Skeletal muscle satellite cell (primary cell): ENCODE data around the gene STX10.

ENCODE experiments used
- H3K27me3 ChIP-seq: 2 replicates; pipeline ENCODE4 v1.7.0; 2013; ENCODE audit warnings: low read length; ENCODE audit not compliant: control insufficient read depth, insufficient read depth
- H3K36me3 ChIP-seq: 2 replicates; pipeline ENCODE4 v1.7.0; 2013; ENCODE audit warnings: mild to moderate bottlenecking, control low read depth, low read length; ENCODE audit not compliant: insufficient read depth
- H3K4me1 ChIP-seq: 2 replicates; pipeline ENCODE4 v1.7.0; 2013; ENCODE audit warnings: low read length; ENCODE audit not compliant: control insufficient read depth, insufficient read depth
- H3K4me2 ChIP-seq: 2 replicates; pipeline ENCODE4 v1.7.0; 2013; ENCODE audit warnings: mild to moderate bottlenecking, low read length
- H3K4me3 ChIP-seq: 2 replicates; pipeline ENCODE4 v1.7.0; 2013; ENCODE audit warnings: low read length
- H3K9ac ChIP-seq: 2 replicates; pipeline ENCODE4 v1.7.0; 2013; ENCODE audit warnings: mild to moderate bottlenecking, low read depth, low read length, moderate library complexity
- H3K9me3 ChIP-seq: replicated peaks from 2 replicates; pipeline ENCODE4 v1.7.0; 2013; ENCODE audit warnings: mild to moderate bottlenecking, control low read depth, low read length

STX10 gene

GRCh38 chr19:13122275-13122878 is 27.8 kb downstream of the STX10 start:
- no peak overlapping the region for H3K4me3 ChIP-seq
- H3K4me2 ChIP-seq: peak overlapping the region; percentile 14
- no peaks in the 10 kb centered on the region for H3K27me3 ChIP-seq
- H3K4me1 ChIP-seq: peaks cover 37% of the 10 kb centered on the region
- peaks cover 19% of the 10 kb centered on the region for H3K36me3 ChIP-seq
- no peaks in the 10 kb centered on the region for H3K9me3 ChIP-seq
- no peak overlapping the region for H3K9ac ChIP-seq

DNA sequence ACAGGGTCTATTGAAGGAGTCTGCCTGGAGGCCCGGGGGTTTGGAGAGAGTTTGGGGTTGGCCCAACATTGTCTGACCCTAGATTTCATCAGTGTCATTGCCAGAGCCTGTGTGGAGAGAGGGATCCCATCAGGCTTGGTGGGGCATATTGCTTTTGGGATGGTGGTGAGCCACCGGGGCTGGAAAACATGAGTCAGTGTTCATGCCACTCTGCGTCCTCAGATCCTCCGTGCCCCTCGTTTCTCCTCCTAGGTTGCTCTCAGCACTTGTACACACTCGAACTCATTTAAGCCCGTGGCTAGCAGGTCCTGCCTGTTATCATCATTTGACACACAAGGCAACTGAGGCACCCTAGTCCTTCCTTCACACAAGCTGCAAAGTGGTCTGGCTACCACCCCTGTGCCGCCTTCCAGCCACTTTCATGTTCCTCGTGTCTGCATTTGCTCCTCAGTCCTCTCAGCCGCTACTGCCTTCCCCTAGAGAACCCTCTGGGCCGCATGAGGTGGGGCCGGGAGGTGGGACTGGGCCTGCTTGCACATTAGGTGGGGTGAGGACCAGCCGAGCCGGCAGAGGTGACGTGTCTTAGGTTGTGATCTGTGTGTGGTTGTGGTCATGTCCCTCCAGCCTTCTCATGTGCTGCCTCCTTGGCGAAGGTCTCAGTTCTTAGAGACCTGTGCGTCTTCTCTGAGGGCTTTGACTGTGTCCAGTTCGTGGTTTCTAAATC is 28.5 kb downstream of the STX10 start:
- H3K27me3 ChIP-seq: no peaks in the 10 kb centered on the region
- no peaks in the 10 kb centered on the region for H3K9me3 ChIP-seq
- peak overlapping the region; percentile 33 for H3K4me3 ChIP-seq
- H3K9ac ChIP-seq: peak overlapping the region; percentile 49
- peaks cover 18% of the 10 kb centered on the region for H3K36me3 ChIP-seq
- peak overlapping the region; percentile 95 for H3K4me2 ChIP-seq
- H3K4me1 ChIP-seq: peaks cover 42% of the 10 kb centered on the region

DNA sequence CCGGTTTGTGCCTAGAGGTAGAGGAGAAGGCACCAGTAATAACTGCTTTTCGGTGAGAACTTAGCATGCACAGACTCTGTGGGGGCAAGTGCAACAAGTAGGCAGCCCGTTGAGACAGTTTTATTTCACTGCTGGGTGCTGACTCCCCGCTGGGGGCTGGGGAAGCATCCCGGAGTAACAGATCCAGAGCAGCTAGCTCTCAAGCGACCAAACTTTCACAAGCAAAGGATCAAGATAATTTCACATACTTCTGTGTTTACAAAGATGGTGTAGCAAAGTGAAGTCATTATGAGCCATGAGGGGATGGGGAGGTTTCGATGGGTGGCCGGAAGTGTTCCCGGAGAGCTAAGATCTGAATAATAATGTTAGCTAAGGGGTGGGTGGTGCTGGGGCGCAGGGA is 29.4 kb downstream of the STX10 start:
- Histone ChIP-seq H3K36me3 (peaks cover 12% of the 10 kb centered on the region), H3K9ac (peak overlapping the region; percentile 93), H3K4me3 (peak overlapping the region; percentile 91), H3K27me3 (no peaks in the 10 kb centered on the region), H3K9me3 (no peaks in the 10 kb centered on the region), H3K4me1 (peaks cover 43% of the 10 kb centered on the region), H3K4me2 (peak overlapping the region; percentile 95)

GRCh38 chr19:13120031-13120430 is 30.1 kb downstream of the STX10 start:
- Histone ChIP-seq H3K36me3 (peaks cover 14% of the 10 kb centered on the region), H3K27me3 (no peaks in the 10 kb centered on the region), H3K4me1 (peaks cover 51% of the 10 kb centered on the region), H3K4me2 (peak overlapping the region; percentile 95), H3K4me3 (peak overlapping the region; percentile 91), H3K9ac (peak overlapping the region; percentile 93), H3K9me3 (no peaks in the 10 kb centered on the region)

DNA sequence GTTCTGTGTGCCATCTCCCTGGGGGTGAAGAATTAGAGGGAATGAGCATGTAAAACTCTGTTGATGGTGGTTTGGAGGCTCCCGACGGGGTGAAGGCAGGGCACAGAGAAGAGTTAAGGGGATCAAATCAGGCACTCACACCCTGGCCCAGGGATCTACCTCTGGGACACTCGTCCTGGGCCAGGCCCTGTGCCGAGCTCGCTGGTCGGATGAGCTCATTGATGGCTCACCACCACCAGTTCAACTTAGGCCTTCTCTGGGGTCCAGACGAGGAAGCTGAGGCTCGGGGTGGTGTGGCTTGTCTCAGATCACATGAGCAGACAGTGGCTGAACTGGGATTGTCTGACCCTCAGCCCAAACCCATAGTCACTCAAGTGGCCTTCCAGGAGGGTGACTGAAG is 30.5 kb downstream of the STX10 start:
- Histone ChIP-seq H3K4me1 (peaks cover 52% of the 10 kb centered on the region), H3K4me2 (peak overlapping the region; percentile 95), H3K27me3 (no peaks in the 10 kb centered on the region), H3K9me3 (no peaks in the 10 kb centered on the region), H3K36me3 (peaks cover 18% of the 10 kb centered on the region), H3K4me3 (peak overlapping the region; percentile 91), H3K9ac (peak overlapping the region; percentile 93)

GRCh38 chr19:13118424-13119193 is 31.6 kb downstream of the STX10 start:
- H3K4me1 ChIP-seq: peaks cover 52% of the 10 kb centered on the region
- H3K27me3 ChIP-seq: no peaks in the 10 kb centered on the region
- H3K36me3 ChIP-seq: peaks cover 22% of the 10 kb centered on the region
- H3K9me3 ChIP-seq: no peaks in the 10 kb centered on the region
- peak overlapping the region; percentile 91 for H3K4me3 ChIP-seq
- peak overlapping the region; percentile 95 for H3K4me2 ChIP-seq
- peak overlapping the region; percentile 93 for H3K9ac ChIP-seq

DNA sequence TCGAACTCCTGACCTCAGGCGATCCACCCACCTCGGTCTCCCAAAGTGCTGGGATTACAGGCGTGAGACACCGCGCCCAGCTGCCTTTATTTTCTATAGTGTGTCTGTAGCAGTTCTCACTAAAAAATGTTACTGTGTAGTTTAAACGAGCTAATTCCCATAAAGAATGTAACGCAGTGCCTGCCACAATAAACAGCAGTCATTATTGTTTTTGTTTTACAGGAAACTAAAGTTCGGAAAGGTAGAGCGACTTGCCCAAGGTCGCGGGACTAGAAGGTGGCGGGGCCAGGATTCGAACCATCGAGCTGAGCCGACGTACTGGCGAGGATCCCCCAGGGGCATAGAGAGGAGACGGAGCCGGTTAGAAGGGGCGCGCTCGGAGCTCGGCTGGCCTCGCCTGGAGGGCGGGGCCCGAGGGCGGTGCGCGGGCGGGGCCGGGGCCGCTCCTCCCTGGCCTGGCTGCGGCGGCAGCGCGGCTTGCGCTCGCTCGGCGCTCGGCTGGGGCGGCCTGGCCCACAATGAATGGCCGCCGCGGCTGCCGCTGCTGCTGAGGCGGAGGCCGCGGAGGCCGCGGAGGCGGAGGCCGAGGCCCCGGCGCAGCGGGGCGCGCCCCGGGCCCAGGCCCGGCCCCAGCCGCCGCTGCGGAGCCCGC is 32.3 kb downstream of the STX10 start, which contains the start of gene NACC1:
NACC1 (plus strand) TSS at position 493 of the 652 bp plus-strand sequence. CDS start 16,944 bp downstream, outside the sequence.
- Histone ChIP-seq H3K36me3 (peaks cover 22% of the 10 kb centered on the region), H3K27me3 (no peaks in the 10 kb centered on the region), H3K9ac (peak within 1 kb of the TSS; percentile 93), H3K4me3 (peak within 1 kb of the TSS; percentile 91), H3K4me2 (peak within 1 kb of the TSS; percentile 95), H3K9me3 (no peaks in the 10 kb centered on the region), H3K4me1 (peaks cover 52% of the 10 kb centered on the region)

- Histone ChIP-seq H3K4me3 (peak overlapping the region; percentile 84), H3K9me3 (no peaks in the 10 kb centered on the region), H3K36me3 (peaks cover 25% of the 10 kb centered on the region), H3K4me2 (peak overlapping the region; percentile 91), H3K9ac (peak overlapping the region; percentile 92), H3K4me1 (peaks cover 52% of the 10 kb centered on the region), H3K27me3 (no peaks in the 10 kb centered on the region)
These were observed 32.9 kb downstream of the STX10 start for GRCh38 chr19:13117176-13117771.

- Histone ChIP-seq H3K4me1 (peaks cover 45% of the 10 kb centered on the region), H3K27me3 (no peaks in the 10 kb centered on the region), H3K4me3 (peak within 1 kb of the TSS; percentile 84), H3K4me2 (peak within 1 kb of the TSS; percentile 91), H3K9ac (peak within 1 kb of the TSS; percentile 92), H3K36me3 (peaks cover 20% of the 10 kb centered on the region), H3K9me3 (no peaks in the 10 kb centered on the region)
These were observed 33.6 kb downstream of the STX10 start, which contains the start of gene TRMT1 for GRCh38 chr19:13116282-13117175. TRMT1 (minus strand) TSS chr19:13116740; CDS start chr19:13116399, 341 bp downstream.

GRCh38 chr19:13115936-13116281 is 34.3 kb downstream of the STX10 start:
- Histone ChIP-seq H3K4me1 (peaks cover 39% of the 10 kb centered on the region), H3K9ac (peak overlapping the region; percentile 92), H3K27me3 (no peaks in the 10 kb centered on the region), H3K36me3 (peaks cover 18% of the 10 kb centered on the region), H3K4me3 (peak overlapping the region; percentile 84), H3K9me3 (no peaks in the 10 kb centered on the region), H3K4me2 (peak overlapping the region; percentile 91)
